Duodenal mucosa (tissue), 2 donors: Measurements from ENCODE around the gene ZNF189.

Source experiments
- H3K27ac ChIP-seq: one replicate; pipeline ENCODE4 v1.7.0; 2013; ENCODE audit warnings: low read depth, low read length
- H3K27me3 ChIP-seq, 2 donors: one replicate each; pipeline ENCODE4 v1.7.0; 2013; ENCODE audit warnings: low read length in 2 of 2, control low read depth in 1 of 2; ENCODE audit not compliant: insufficient read depth in 2 of 2, control insufficient read depth in 1 of 2
- H3K36me3 ChIP-seq, 2 donors: one replicate each; pipeline ENCODE4 v1.7.0; 2013; ENCODE audit warnings: low read length in 2 of 2, control low read depth in 1 of 2; ENCODE audit not compliant: insufficient read depth in 2 of 2, control insufficient read depth in 1 of 2
- H3K4me1 ChIP-seq, 2 donors: one replicate each; pipeline ENCODE4 v1.7.0; 2013; ENCODE audit warnings: low read length in 2 of 2, control low read depth in 1 of 2; ENCODE audit not compliant: insufficient read depth in 2 of 2, control insufficient read depth in 1 of 2
- H3K4me3 ChIP-seq, 2 donors: one replicate each; pipeline ENCODE4 v1.7.0; 2013; ENCODE audit warnings: low read length in 2 of 2, low read depth in 1 of 2
- H3K9ac ChIP-seq, 2 donors: one replicate each; pipeline ENCODE4 v1.7.0; 2013; ENCODE audit warnings: low read length in 2 of 2, low read depth in 1 of 2
- H3K9me3 ChIP-seq, 2 donors: one replicate each; pipeline ENCODE4 v1.7.0; 2013; ENCODE audit warnings: low read length in 2 of 2, control low read depth in 1 of 2; ENCODE audit not compliant: control insufficient read depth in 1 of 2

The ZNF189 gene

DNA sequence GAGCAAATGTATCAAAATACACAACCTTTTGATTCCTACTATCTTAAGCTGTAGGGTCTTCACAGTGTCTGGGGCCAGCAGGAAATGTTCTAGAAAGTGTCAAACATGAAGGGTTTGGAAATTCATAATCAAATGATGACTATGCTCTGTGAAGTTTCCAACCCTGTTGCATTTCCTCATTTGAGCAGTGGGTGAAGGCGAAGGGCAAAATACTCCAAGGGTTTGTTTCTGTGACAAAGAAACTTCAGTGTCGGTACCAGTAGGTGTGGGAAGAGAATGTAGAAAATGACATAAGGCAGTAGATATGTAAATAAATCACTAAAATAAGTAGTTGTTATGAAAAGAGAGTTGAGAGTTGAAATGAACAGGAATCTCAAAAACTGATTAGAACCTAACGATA lies 36.3 kb downstream of the ZNF189 start:
- H3K36me3 ChIP-seq, result peaks cover 12 to 19% of the 10 kb centered on the region in 2 donors
- H3K27ac ChIP-seq, result peak overlapping the region; percentile 78
- no peaks in the 10 kb centered on the region for H3K27me3 ChIP-seq
- peaks cover 11 to 49% of the 10 kb centered on the region in 2 donors for H3K4me1 ChIP-seq
- H3K9ac ChIP-seq, result peak overlapping the region; percentile 52 to 89
- H3K4me3 ChIP-seq, result peak overlapping the region; percentile 62 to 79
- H3K9me3 ChIP-seq, result no peaks in the 10 kb centered on the region

DNA sequence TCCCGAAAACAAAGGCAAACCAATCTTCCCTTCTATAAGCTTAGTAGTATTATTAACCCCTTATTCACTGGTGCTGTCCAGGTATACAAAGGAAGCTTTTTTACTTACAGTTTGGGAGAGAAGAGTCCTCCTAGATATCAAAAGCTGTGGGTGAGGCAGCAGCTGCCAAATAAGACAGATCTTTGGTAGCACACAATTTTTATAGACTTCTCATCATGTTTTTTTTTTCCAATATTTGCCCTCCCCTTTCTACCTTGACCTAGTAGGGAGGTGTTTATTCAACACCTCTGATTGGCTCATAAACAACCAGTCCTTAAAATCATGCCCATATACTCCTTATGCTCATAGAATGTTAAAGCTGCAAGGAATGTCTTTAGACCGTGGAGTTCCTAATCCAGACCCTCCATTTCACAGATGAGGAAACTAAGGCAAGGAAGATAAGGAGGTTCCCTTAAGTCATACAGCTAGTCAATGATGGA lies 37.0 kb downstream of the ZNF189 start, which contains the start of gene ALDOB:
Gene ALDOB (minus strand): TSS at position 174 of the 479 bp plus-strand sequence. CDS start 4,887 bp downstream, outside the sequence.
- Histone ChIP-seq H3K9ac (peak within 1 kb of the TSS; percentile 52 to 89), H3K9me3 (no peaks in the 10 kb centered on the region), H3K27ac (peak within 1 kb of the TSS; percentile 78), H3K4me1 (peaks cover 11 to 55% of the 10 kb centered on the region in 2 donors), H3K4me3 (peak within 1 kb of the TSS; percentile 62 to 79), H3K36me3 (peaks cover 6 to 13% of the 10 kb centered on the region in 2 donors), H3K27me3 (no peaks in the 10 kb centered on the region)

DNA sequence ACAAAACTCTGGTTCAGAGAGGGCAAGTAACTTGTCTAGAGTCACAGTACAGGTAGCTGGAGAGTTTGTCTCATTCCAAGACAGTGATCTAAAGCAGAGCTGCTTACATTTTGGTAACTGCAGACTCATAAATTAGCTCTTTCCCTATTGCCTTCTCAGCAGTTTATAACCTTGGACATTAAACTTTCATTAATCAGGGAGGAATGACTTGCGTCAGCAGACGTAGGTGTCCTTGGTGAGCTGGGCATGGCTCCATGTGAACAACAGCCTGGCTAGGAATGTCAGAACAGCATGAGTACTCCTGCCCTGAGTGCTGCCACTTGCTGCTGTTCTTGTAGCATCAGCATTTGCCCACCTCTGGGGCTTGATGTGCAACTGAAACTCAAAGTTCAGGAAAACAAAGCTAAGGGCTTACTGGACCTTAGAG lies 39.2 kb downstream of the ZNF189 start:
- Histone ChIP-seq H3K9me3 (no peaks in the 10 kb centered on the region), H3K27ac (peak overlapping the region; percentile 70), H3K36me3 (peaks cover 0 to 4% of the 10 kb centered on the region in 2 donors), H3K27me3 (no peaks in the 10 kb centered on the region), H3K9ac (peak overlapping the region; percentile 35 to 49), H3K4me1 (peaks cover 13 to 43% of the 10 kb centered on the region in 2 donors), H3K4me3 (peak overlapping the region in 1 of 2 donors; percentile 1)

DNA sequence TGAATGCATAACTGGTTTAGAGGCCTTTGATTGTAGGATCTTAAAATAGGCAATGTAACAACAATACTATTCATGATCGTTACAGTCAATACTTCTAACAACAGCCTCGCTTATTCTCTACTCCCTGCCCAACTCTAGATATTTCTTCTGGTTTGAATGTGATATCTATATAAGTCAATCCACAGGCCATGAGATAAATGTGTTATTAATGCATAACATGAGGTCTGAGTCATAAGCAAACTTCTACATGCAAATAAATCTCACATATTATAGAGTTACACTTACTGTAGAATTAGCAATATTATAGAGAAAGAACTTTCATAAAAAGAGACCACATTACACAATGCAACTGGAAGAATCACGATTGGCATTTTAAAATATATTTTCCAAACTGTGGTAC lies 39.9 kb downstream of the ZNF189 start:
- no peaks in the 10 kb centered on the region for H3K9me3 ChIP-seq
- peak overlapping the region in 1 of 2 donors; percentile 27 for H3K4me3 ChIP-seq
- no peaks in the 10 kb centered on the region for H3K27me3 ChIP-seq
- peak overlapping the region; percentile 70 for H3K27ac ChIP-seq
- peaks cover 0 to 4% of the 10 kb centered on the region in 2 donors for H3K36me3 ChIP-seq
- peaks cover 15 to 50% of the 10 kb centered on the region in 2 donors for H3K4me1 ChIP-seq
- peak overlapping the region; percentile 35 to 49 for H3K9ac ChIP-seq

GRCh38 chr9:101440714-101441230 lies 42.1 kb downstream of the ZNF189 start:
- Histone ChIP-seq H3K36me3 (no peaks in the 10 kb centered on the region), H3K9ac (peak overlapping the region; percentile 69 to 80), H3K9me3 (no peaks in the 10 kb centered on the region), H3K27me3 (no peaks in the 10 kb centered on the region), H3K4me1 (peaks cover 30 to 60% of the 10 kb centered on the region in 2 donors), H3K27ac (peak overlapping the region; percentile 83), H3K4me3 (peak overlapping the region; percentile 60 to 62)

- peak overlapping the region; percentile 69 to 80 for H3K9ac ChIP-seq
- H3K27ac ChIP-seq, result peak overlapping the region; percentile 76
- H3K36me3 ChIP-seq, result no peaks in the 10 kb centered on the region
- no peaks in the 10 kb centered on the region for H3K9me3 ChIP-seq
- no peaks in the 10 kb centered on the region for H3K27me3 ChIP-seq
- H3K4me3 ChIP-seq, result peak overlapping the region; percentile 47 to 60
- H3K4me1 ChIP-seq, result peaks cover 30 to 55% of the 10 kb centered on the region in 2 donors
Observed at GRCh38 chr9:101442318-101442717, 43.7 kb downstream of the ZNF189 start.

DNA sequence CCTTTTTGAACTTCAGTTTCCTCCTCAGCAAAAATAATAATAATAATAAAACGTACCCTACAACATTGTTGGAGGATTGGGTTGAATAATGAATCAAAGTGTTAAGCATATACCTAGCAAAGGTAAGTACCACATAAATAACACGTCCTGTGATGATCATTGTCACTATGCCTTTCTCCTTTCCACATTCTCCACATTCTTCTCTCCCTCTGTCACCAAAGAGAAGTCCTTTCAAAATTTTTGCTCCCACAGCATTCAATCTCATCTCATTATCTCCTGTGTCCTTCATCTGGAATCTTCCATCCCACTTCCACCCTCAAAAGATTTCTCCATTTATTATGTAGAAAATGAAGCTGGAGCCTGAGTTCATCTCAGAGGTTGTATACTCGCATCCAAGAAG lies 44.1 kb downstream of the ZNF189 start:
- H3K36me3 ChIP-seq, result no peaks in the 10 kb centered on the region
- no peaks in the 10 kb centered on the region for H3K27me3 ChIP-seq
- no peaks in the 10 kb centered on the region for H3K9me3 ChIP-seq
- H3K4me3 ChIP-seq, result peak overlapping the region; percentile 43 to 47
- H3K4me1 ChIP-seq, result peaks cover 30 to 52% of the 10 kb centered on the region in 2 donors
- H3K9ac ChIP-seq, result peak overlapping the region; percentile 27 to 36
- H3K27ac ChIP-seq, result peak overlapping the region; percentile 53

DNA sequence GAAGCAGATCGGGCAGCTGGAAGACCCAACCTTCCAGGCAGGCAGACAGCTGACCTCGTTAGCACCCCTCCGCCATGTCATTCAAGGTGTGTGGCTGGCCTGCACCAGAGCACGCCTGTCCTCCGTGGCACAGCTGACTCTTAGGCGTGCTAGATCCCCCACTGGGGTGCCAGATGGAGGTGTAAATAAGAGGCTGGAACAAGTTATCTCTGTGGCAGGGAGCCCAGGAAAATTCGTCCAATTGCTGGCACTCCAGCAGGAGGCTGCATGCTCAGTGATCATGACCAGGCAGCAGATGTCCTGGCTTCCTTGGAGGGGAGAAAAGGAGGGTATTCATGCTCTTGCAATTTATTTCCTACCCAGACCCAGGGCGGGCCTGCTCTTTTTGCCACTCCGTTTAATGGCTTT lies 44.7 kb downstream of the ZNF189 start:
- H3K4me1 ChIP-seq, result peaks cover 30 to 47% of the 10 kb centered on the region in 2 donors
- peak overlapping the region; percentile 27 to 36 for H3K9ac ChIP-seq
- H3K4me3 ChIP-seq, result peak overlapping the region; percentile 43 to 47
- no peaks in the 10 kb centered on the region for H3K36me3 ChIP-seq
- peak overlapping the region; percentile 53 for H3K27ac ChIP-seq
- H3K27me3 ChIP-seq, result no peaks in the 10 kb centered on the region
- no peaks in the 10 kb centered on the region for H3K9me3 ChIP-seq

GRCh38 chr9:101445353-101446029 lies 46.8 kb downstream of the ZNF189 start:
- Histone ChIP-seq H3K27ac (peak overlapping the region; percentile 56), H3K9ac (peak overlapping the region; percentile 12 to 40), H3K4me1 (peaks cover 28 to 29% of the 10 kb centered on the region in 2 donors)

GRCh38 chr9:101446732-101447131 lies 48.1 kb downstream of the ZNF189 start:
- Histone ChIP-seq H3K9me3 (no peaks in the 10 kb centered on the region), H3K9ac (no peak overlapping the region), H3K27ac (no peak overlapping the region), H3K36me3 (no peaks in the 10 kb centered on the region), H3K4me1 (peaks cover 28 to 35% of the 10 kb centered on the region in 2 donors), H3K27me3 (no peaks in the 10 kb centered on the region), H3K4me3 (no peak overlapping the region)

More at GRCh38 chr9:101445353-101446029, 46.8 kb downstream of the ZNF189 start:
- Histone ChIP-seq H3K27me3 (no peaks in the 10 kb centered on the region), H3K36me3 (no peaks in the 10 kb centered on the region), H3K9me3 (no peaks in the 10 kb centered on the region), H3K4me3 (peak overlapping the region; percentile 21 to 36)
